GM12873 (cell line): Measurements from ENCODE around the gene BCAR1.

Experiments
- CTCF ChIP-seq: IDR thresholded peaks from 2 replicates; pipeline ENCODE4 v1.5.1; 2012; ENCODE audit warnings: low read depth, mild to moderate bottlenecking, moderate library complexity, low read length, control low read depth; ENCODE audit not compliant: insufficient read depth; ENCODE audit errors: missing control alignments

BCAR1 gene

GRCh38 chr16:75192606-75193264, 58.7 kb downstream of the BCAR1 start:
- TF ChIP-seq CTCF, result no peak

- TF ChIP-seq CTCF, result no peak
Observed at GRCh38 chr16:75189638-75190245, 61.7 kb downstream of the BCAR1 start.

GRCh38 chr16:75188832-75189477, 62.5 kb downstream of the BCAR1 start:
- TF ChIP-seq CTCF, result no peak

- no peak for TF ChIP-seq CTCF
Observed at GRCh38 chr16:75181630-75182029, 69.8 kb downstream of the BCAR1 start.

- no peak for TF ChIP-seq CTCF
Observed at GRCh38 chr16:75179208-75179607, 72.2 kb downstream of the BCAR1 start.
